Stimulated activated CD8-positive, alpha-beta memory T cell treated with anti-CD3 and anti-CD28 coated beads, Interleukin-7, amount 100 ng/mL, for 24 hours (primary cell): Measurements from ENCODE around the gene POFUT2.
A peak's percentile ranks its signal among the peaks of the same experiment; 100 is the strongest.

ENCODE experiments used
- DNase-seq: peaks from one replicate; pipeline ENCODE4 v3.0.0-alpha.2; 2020; ENCODE audit warnings: low read depth

The POFUT2 gene

GRCh38 chr21:45297329-45297728 is 9.6 kb upstream of the POFUT2 start:
- DNase-seq = no peak

- DNase-seq = no peak
Measured at GRCh38 chr21:45296638-45297037, 8.9 kb upstream of the POFUT2 start.

GRCh38 chr21:45295576-45296365 is 8.1 kb upstream of the POFUT2 start:
- no peak for DNase-seq

GRCh38 chr21:45294509-45295291 is 7.0 kb upstream of the POFUT2 start:
- DNase-seq = no peak

- no peak for DNase-seq
Measured at GRCh38 chr21:45293726-45294401, 6.2 kb upstream of the POFUT2 start.

GRCh38 chr21:45293220-45293725 is 5.6 kb upstream of the POFUT2 start:
- no peak for DNase-seq

GRCh38 chr21:45292399-45293219 is 4.9 kb upstream of the POFUT2 start:
- peak; percentile 38 for DNase-seq

GRCh38 chr21:45291613-45292398 is 4.1 kb upstream of the POFUT2 start:
- DNase-seq = no peak

GRCh38 chr21:45290948-45291612 is 3.4 kb upstream of the POFUT2 start:
- DNase-seq = no peak

- DNase-seq = no peak
Measured at GRCh38 chr21:45289655-45290515, 2.2 kb upstream of the POFUT2 start.

- DNase-seq = no peak
Measured at GRCh38 chr21:45289134-45289533, 1.4 kb upstream of the POFUT2 start.

- no peak for DNase-seq
Measured at GRCh38 chr21:45288441-45288841, 746 bp upstream of the POFUT2 start.

- DNase-seq = no peak
Measured at GRCh38 chr21:45286671-45287437, 841 bp downstream of the POFUT2 start.

- no peak for DNase-seq
Measured at GRCh38 chr21:45285266-45285931, 2.3 kb downstream of the POFUT2 start.

- DNase-seq = no peak
Measured at GRCh38 chr21:45284456-45284741, 3.3 kb downstream of the POFUT2 start.

GRCh38 chr21:45283611-45284455 is 3.9 kb downstream of the POFUT2 start:
- no peak for DNase-seq

GRCh38 chr21:45283035-45283610 is 4.6 kb downstream of the POFUT2 start:
- no peak for DNase-seq
